GM21737 (cell line): ENCODE results near the gene SRRM1.
A peak's percentile ranks its signal among the peaks of the same experiment; 100 is the strongest.
"Not testable (repeated sequence)": the region's sequence is repeated elsewhere in the genome, so short reads cannot be mapped to it uniquely, and the experiment has no call there.

Experiments
- ATAC-seq: cut with Tn5 transposase; IDR thresholded peaks from one replicate; pipeline ENCODE4 v1.9.1; 2021; ENCODE audit warnings: mild to moderate bottlenecking, moderate library complexity; ENCODE audit not compliant: unreplicated experiment

SRRM1 gene

DNA sequence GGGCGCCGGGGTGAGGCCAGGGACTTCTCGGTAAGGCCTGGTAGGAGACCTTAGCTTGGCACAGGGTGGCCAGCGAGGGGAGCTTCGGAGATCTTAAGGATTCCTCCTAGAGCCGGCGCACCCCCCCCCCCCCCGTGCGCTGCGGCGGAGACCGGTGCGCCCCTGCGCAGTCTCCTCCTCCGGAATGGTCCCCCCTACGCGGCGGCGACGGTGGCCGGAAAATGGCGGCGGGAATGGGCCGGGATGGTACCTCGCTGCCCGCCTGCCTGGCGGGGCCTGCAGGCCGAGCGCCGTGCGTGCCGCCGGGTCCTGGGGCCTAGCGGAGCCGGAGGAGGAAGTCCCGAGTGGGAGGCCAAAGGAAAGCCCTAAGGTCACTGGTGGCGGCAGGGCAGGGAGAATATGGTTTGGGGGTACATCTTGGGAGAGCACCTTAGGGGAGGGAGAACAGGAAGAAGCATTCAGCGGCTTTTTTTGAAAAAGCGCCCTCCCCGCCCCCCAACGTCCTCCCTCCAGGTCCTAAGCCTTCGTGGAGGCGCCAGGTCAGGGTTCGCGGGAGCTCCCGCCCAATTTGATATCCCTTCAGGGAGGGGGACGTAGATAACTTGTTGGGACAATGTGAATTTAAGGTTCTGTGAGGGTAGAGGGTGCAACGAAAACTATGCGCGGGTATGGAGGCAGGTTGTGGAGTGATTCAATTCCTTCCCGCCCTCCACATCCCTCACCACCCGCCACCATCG is 429 bp downstream of the SRRM1 start:
- peak; percentile 12 for ATAC-seq

DNA sequence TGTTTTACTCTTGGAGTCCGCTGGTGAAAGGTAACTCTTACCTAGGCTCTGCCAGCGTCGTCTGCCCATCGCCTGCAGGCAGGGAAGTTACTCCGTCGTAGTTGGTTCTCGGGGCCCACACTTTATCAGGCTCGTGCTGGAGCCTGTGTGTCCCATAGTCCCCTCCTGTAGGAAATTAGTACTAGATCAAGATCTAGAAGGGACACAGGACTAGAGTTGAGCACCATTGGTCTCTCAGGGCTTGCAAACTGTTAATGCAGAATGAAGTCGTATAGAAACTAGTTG is 940 bp downstream of the SRRM1 start:
- no peak for ATAC-seq

DNA sequence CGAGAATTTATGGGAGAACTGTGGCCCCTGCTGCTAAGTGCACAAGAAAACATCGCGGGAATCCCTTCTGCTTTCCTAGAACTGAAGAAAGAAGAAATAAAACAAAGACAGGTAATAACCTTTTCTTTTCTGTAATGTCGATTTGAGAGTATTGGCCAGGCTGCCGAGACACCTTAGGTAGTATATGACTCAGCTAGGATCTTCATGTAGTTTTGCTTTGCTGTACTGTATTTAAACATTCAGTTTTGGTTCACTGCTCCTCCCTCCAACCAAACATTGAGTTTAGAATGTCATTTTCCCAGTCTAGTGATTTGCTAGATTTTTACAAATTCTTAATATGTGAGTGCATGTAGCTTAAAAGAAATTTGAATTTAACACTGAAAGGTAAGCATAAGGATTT is 5.8 kb downstream of the SRRM1 start:
- ATAC-seq: no peak

DNA sequence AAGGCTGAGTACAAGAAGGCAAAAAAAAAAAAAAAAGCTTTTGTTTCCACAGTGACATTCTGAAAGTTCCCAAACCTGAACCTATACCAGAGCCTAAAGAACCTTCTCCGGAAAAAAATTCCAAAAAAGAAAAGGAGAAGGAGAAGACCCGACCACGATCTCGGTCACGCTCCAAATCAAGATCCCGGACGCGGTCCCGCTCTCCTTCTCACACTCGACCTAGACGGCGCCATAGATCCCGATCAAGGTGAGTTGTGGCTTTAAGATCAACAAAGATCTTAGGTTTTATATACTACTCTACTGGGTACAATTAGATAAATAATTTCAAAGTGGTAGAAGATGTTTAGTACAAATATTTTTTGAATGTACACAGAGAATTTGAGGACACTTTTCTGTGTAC is 9.3 kb downstream of the SRRM1 start:
- ATAC-seq: no peak

DNA sequence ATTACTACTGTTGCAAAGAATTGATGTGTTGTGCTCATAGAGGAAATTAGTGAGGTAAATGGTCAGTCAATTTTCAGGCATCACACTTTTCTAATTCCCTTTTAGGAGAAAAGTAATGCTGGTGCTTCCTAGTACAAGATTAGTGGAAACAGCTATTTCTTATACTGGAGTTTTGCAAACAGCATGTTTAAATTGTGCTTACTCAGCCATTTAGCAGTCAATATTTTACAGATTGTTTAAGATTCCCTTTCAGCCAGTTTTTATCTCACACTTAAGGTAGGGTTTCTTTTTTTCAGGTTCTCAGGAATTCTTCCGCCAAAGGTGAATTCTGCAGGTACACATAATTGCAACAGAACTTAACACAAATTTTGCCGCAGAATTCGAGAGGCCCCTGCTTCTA is 10.9 kb downstream of the SRRM1 start:
- no peak for ATAC-seq

DNA sequence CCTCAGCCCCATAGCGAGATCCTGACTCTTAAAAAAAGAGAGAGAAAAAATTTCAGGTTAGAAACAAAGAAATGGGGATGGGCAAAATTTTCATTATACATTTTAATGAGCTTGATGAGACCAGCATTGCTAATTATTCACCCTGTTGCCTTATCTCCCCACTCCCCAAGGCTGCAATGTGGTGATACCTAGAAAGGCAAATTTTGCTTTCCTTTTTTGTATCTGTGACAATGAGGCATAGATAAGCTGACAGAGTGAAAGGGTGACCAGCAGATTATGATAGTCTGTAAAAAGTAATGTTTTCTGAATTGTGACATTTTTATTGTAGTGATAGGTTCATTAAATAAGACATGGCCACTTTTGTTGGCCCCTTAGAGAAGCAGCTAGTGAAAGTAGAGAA is 12.9 kb downstream of the SRRM1 start:
- no peak for ATAC-seq

DNA sequence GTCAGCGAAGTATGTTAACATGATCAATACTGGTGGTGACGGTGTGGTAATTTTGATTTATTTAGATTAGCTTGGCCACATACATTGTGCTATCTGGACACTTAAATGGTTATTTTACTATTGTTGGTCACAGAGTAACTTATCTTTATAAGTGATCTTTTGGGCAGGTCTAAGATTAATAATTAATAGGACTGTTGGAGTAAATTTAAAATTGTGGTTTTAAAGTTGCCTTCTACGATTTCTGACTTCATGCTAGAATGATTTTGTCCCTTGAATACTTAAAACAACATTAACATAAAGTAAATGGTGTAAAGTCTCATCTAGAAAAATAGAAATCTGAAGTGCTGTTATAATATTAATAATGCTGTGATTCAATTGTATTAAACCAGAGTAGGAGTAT is 14.7 kb downstream of the SRRM1 start:
- ATAC-seq: no peak

DNA sequence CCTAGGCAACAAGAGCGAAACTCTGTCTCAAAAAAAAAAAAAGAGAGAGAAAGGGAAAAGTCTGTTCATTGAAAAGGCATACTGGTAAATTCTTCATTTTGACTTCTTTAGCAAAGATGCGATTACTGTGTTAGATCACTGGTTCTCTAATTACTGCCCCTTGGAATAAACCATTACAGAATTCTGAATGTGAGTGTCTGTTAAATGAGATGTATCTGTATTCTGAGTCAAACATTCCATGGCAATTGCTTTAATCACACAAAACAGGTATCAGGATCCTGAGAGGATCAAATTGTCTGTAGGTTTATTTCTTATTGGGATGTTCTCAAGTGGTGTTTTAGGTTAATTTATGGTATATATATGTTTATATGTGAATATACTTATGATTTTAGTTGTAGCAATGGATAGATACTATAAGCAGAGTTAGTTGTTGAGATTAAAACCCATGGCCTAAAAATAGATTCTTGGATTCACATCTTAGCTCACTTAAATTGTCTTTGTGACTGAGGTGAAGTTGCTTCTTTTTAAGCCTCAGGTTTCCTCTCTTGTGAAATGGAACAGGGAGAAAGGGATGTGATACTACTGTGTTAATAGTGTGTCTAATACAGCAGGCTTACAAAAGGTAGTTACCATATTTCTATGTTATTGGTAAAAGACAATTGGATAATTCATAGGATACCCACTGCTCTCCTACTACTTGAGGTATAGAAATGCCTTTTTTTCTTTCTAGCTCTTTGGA is 16.2 kb downstream of the SRRM1 start:
- no peak for ATAC-seq

DNA sequence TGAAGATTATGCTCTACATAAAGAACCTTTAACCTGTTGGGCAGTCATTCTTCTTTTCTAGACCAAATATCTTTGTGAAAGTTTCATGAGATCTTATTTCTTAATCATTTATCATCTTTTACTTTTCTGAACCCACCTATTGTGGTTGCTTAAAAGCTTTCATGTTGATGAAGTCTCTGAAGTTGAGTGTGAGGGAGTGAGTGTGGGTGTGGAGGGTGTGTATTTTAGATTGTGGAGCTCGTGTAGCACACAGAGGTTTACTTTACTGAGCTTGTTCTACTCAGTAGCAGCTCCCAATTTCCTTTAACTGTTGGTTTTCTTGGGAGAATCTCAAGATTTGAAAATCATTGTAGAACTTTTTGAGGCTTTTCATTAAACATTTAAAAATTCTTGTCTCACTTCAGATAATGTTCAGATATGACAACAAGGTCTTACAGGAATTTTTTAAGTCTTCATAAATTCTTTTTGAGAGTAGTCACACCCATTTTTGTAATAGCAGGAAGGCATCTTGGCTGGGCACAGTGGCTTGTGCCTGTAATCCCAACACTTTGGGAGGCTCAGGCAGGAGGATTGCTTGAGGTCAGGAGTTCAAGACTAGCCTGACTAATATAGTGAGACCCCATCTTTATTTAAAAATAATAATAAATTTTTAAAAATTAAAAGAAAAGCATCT is 17.0 kb downstream of the SRRM1 start:
- ATAC-seq: no peak

DNA sequence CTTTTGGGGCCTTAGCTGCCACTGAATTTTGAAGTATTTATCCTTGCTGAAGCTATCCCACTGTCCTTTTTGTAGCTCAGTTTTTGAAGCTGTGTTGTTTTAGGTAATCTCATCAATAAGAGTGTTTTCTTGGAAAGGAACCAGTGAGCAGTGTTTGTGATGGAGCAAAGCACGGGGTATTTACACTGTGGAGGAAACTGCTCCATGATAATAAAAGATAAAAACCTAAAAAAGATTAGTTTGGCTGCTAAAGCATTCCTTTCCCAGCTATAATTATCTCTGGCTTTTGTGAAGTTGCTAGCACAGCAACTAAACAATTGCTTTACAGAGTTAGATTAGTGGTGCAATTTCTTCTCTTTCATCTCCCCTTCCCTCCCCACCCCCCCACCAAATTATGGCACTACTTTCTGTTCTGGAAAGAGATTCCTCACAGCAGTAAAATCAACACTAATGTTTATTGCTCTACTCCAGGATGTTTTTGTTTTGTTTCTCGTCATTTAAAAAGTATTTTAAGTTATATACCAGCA is 21.5 kb downstream of the SRRM1 start:
- ATAC-seq: no peak

DNA sequence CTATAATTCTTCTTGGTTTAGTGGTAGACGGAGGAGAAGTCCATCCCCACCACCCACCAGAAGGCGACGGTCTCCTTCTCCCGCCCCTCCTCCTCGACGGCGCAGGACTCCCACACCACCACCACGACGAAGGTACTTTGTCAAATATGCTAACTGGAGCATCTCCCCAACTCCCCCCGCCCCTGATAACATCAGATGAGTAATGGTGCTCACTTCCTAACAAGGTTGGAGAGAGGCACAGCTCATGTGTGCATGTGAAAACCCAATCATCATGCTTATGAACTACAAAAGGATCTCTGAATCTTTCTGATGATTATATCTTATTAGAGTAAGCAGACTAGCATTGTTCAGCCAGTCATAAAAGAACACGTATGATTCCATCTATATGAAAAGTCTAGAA is 23.7 kb downstream of the SRRM1 start:
- no peak for ATAC-seq

DNA sequence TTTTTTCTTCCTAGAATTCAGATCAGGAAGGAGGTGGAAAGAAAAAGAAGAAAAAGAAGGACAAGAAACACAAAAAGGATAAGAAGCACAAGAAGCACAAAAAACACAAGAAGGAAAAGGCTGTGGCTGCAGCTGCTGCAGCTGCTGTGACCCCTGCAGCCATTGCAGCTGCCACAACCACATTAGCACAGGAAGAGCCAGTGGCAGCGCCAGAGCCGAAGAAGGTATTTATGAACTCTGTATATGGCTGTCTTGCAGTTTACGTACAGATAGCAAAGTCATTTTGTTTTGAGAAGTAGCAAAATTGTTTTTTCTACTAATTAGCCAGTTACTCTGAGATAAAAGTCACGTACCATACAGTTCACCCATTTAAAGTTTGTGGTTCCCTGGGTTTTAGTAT is 28.3 kb downstream of the SRRM1 start:
- not testable (repeated sequence) for ATAC-seq

DNA sequence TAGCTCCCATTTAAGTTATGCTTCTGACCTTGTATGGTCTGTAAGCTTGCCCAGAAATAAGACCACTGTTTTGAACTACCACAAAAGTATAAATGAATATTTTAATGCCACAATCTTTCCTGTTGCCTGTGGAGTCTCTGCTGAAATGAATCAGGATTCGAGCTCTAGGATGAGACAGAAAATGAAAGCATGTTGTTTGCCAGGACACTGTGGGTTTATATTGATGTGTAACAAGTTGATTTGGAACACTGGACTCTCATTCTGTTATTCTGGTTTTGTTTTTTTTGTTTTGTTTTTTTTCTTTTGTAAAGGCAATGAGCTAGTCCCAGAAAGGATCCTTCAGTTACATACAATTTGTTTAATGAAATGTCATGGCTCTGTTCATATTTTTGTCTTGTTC is 29.6 kb downstream of the SRRM1 start:
- not testable (repeated sequence) for ATAC-seq

DNA sequence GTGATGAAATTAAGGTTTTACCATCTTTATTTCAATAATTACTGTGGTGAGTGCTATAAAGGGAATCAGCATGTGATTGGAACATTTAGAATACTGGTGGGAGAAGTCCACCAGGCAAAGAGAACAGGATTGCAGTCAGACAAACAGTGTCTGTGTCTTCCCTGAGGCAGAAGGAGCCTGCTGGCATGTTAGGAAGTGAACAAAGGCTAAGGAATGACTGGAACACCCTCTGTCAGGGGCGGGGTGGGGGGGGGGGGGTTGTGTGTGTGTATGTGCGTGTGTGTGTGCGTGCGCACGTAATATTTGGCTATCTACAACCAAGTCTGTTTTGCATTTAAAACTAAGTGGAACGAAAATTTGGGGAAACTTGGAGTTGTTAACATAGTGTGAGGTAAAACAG is 30.2 kb downstream of the SRRM1 start:
- ATAC-seq: no peak

DNA sequence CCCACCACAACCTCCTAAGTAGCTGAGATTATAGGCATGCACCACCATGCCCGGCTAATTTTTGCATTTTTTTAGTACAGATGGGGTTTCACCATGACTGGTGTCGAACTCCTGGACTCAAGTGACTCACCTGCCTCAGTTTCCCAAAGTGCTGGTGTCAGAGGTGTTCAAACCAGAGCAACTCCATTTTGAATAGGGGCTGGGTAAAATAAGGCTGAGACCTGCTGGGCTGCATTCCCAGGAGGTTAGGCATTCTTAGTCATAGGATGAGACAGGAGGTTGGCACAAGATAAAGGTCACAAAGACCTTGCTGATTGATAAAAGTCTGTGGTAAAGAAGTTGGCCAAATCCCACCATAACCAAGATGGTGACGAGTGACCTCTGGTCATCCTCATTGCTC is 35.3 kb downstream of the SRRM1 start:
- ATAC-seq: not testable (repeated sequence)

DNA sequence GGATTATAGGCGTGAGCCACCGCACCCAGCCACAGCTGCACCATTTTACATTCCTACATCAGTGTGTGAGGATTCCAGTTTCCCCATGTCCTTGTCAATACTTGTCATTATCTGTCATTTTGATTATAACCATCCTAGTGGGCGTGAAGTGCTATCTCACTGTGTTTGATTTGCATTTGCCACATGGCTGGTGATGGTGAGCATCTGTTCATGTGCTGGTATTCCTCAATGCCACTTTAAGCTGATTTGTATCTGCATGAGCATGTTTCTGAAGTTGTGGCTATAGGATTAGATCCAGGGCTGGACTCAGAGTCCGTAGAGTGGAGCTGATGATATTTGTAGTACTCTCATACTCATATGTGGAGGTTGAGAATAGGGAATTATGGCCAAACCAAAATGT is 36.6 kb downstream of the SRRM1 start:
- ATAC-seq: no peak

DNA sequence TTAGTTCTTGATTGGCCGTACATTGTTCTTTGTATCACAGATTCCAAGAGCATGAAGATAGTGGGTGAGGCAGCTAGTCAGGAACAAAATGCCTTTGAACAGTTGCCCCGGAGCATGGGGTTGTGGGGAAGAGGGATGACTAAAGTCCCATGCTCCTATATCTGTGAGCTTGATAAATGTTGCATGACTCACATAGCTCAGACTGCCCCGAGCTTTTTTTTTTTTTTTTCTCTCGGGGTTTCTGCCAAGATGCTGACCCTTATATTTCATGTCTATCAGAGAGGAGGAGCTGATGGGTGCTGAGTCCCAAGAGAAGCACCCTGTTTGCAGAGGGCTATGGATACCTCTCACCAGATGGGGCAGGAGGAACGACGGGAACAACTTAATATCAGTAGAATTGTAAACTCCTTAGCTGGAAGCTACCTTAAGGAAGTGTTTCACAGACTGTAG is 40.6 kb downstream of the SRRM1 start:
- no peak for ATAC-seq

DNA sequence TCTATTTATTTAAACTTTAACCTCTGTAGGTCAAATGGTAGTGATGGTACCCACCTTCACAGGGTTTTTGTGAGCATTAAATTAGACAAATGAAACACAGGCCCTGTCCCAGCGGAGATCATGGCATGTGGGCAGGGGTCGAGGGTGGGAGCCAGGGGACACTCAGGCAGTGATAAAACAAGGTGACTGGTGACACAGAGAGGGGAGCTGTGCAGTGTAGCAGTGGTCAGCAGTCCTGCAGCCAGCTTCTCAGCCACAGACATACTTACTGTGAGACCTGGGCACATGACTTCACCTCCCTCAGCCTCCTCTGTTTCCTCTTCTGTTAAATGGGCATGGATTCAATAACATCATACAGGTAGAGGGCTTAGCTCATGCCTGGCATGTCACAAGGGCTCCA is 44.9 kb downstream of the SRRM1 start:
- no peak for ATAC-seq

DNA sequence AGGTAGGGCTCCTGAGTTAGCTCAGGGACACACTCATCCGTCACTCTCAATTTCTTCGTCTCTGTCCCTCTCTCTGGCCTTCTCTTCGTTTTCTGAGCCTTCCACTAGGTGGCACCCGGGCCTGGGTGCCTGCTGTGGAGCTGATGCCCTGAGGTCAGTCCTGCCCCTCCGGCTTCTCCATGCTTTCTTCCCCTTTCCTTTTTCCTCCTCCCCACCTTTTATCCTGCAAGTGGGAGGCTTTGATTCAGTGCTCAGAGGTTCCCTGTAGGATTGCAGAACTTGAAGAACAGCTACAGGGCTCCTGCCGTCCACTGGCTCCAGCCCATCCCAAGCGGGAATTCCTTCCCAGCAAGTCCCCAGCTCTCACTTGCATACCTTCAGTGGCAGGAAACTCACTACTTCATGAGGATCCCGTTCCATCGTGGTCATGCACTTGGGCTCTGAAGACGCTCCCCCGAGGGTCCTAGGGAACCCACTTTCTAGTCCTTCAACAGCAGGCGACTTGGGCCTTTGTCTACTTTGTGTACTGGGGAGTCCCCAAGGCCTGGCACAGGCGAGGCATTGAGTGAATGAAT is 45.6 kb downstream of the SRRM1 start:
- no peak for ATAC-seq

DNA sequence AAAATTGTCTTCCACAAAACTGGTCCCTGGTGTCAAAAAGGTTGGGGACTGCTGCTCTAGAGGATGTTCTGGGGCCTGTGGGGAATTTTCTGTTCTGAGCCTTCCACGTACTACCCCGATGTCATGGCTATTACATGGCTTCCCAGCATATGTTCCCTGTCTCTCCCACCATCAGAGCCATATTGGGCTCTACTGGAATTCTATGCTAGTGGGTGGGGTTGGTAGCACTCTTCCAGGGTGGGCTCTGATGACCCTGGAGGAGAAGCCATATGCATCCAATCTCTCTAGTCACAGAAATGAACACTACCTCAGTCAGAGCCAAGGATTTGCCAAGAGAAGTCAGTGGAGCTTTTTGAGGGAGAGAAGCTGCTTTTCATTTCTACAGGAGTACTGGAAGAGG is 47.9 kb downstream of the SRRM1 start:
- ATAC-seq: no peak

DNA sequence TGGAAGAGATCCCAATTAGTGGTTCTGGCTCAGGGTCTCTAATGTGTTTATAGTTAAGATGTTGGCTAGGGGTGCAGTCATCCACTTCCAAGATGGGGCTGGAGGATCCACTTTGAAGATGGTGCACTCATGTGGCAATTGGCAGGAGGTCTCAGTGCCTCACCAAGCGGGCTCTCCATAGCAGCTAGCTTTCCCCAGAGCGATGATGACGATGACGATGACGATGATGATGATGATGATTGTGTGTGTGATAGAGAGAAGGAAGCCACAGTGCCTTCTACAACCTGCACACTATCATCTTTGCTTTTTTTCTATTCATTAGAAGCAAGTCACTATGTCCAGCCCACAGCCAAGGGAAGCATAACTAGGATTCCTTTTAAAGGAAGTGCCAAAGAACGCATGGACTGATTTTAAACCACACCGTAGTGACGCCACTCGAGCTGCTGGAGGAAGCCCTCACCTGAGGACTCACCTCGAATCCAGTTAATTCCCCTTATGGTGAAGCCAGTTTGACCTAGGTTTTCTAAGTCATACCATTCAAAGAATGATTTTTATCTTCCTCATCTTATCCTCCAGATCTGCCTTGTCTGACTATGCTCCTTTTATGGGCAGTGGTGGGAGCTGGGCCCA is 49.4 kb downstream of the SRRM1 start:
- no peak for ATAC-seq
